ENCODE measurements around the gene CTNNA3. TPM values are rescaled to one million over a fixed set of nuclear protein-coding genes. Genes with fewer than 3 reads are reported as not detected.

Gene CTNNA3
- total RNA-seq, 1 experiment from 2014 or later, result not detected

DNA sequence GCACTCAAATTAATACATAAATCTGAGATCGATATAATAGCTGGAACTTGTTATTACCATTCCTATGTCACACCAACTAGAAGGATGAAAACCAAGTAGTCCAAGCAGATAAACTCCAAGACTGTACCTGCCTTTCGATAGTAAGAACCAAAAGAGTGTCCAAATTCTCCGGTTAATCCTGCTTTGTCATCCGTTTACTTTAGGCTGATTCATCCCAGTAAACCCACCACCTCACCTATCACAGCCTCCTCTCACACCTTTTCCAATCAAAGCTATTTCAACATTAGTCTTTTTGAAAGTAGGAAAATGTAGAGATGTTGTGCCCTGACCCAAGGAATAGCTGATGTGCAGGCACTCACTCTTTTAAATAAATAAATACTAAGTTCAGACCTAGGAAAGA is 177.2 kb downstream of the CTNNA3 start:
- intact Hi-C loops (cut with micrococcal nuclease; ENCODE audit: unreplicated experiment), result no loop called here

DNA sequence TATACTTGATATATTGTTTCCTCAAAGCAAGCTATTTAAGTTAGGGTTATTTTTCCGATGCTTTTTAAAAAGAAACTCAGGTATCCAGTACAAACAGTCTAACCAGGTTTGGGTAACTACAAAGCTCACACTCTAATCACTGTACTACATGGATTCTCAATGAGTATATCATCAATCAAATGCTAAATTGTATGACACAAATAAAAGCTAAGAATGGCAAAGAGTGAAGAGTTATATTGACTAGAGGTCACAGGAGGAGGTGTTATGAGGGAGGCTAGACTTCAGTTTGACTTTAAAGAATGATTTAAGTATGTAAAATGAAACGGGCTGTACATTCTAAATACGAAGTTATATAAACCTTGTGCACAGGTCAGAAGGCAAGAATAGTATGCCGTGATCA is 178.0 kb downstream of the CTNNA3 start:
- intact Hi-C loops (cut with micrococcal nuclease; ENCODE audit: unreplicated experiment), result no loop called here
- Mint-ChIP-seq H3K4me1 (ENCODE audit: low read depth, unreplicated experiment) (no peaks in the 10 kb centered on the region), H3K36me3 (ENCODE audit: insufficient read depth, unreplicated experiment) (no peaks in the 10 kb centered on the region), H3K27ac (ENCODE audit: unreplicated experiment) (no peak overlapping the region), H3K9me3 (ENCODE audit: low read depth, unreplicated experiment) (no peaks in the 10 kb centered on the region), H3K4me3 (ENCODE audit: low read depth, unreplicated experiment) (no peak overlapping the region), H3K27me3 (ENCODE audit: unreplicated experiment) (peaks cover 10% of the 10 kb centered on the region)
- TF ChIP-seq, protein P1, sequence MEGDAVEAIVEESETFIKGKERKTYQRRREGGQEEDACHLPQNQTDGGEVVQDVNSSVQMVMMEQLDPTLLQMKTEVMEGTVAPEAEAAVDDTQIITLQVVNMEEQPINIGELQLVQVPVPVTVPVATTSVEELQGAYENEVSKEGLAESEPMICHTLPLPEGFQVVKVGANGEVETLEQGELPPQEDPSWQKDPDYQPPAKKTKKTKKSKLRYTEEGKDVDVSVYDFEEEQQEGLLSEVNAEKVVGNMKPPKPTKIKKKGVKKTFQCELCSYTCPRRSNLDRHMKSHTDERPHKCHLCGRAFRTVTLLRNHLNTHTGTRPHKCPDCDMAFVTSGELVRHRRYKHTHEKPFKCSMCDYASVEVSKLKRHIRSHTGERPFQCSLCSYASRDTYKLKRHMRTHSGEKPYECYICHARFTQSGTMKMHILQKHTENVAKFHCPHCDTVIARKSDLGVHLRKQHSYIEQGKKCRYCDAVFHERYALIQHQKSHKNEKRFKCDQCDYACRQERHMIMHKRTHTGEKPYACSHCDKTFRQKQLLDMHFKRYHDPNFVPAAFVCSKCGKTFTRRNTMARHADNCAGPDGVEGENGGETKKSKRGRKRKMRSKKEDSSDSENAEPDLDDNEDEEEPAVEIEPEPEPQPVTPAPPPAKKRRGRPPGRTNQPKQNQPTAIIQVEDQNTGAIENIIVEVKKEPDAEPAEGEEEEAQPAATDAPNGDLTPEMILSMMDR (IDR thresholded peaks at IDR 0.05; ENCODE audit: unreplicated experiment), result no peak
- no TSS peak for BruUV-seq (replicated peaks)
- DNase-seq, result no peak
- CTCF ChIA-PET, result interaction anchor here (1.0 kb wide), 1 partner anchor 13 kb away, joined by 3 read pairs; no protein-coding TSS in a partner anchor

More for the DNA sequence above, 177.2 kb downstream of the CTNNA3 start:
- Mint-ChIP-seq H3K27ac (ENCODE audit: unreplicated experiment) (no peak overlapping the region), H3K4me1 (ENCODE audit: low read depth, unreplicated experiment) (no peaks in the 10 kb centered on the region), H3K4me3 (ENCODE audit: low read depth, unreplicated experiment) (no peak overlapping the region), H3K36me3 (ENCODE audit: insufficient read depth, unreplicated experiment) (no peaks in the 10 kb centered on the region), H3K9me3 (ENCODE audit: low read depth, unreplicated experiment) (no peaks in the 10 kb centered on the region), H3K27me3 (ENCODE audit: unreplicated experiment) (peaks cover 10% of the 10 kb centered on the region)
- DNase-seq, result no peak
- CTCF ChIA-PET, result no interaction called here
- no TSS peak for BruUV-seq (replicated peaks)
- TF ChIP-seq, protein P1 (IDR thresholded peaks at IDR 0.05; ENCODE audit: unreplicated experiment), result no peak

DNA sequence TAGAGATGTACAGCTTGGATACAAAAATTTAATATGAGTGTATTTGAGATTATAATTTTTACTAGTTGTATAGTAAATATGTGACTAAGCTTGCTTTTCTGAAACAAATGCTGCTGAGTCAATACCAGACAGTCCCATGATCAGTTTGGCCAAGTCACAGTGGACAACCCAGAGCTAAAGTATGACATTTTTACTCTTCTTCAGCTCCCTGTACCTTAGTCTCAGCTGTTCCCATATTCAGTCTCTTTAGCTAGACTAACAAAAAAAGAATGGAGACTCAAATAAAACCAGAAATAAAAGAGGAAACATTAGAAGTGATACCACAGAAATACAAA is 189.3 kb downstream of the CTNNA3 start:
- TF ChIP-seq, protein P1 (IDR thresholded peaks at IDR 0.05; ENCODE audit: unreplicated experiment), result no peak
- no TSS peak for BruUV-seq (replicated peaks)
- Mint-ChIP-seq H3K27me3 (ENCODE audit: unreplicated experiment) (peaks cover 7% of the 10 kb centered on the region), H3K36me3 (ENCODE audit: insufficient read depth, unreplicated experiment) (no peaks in the 10 kb centered on the region), H3K4me3 (ENCODE audit: low read depth, unreplicated experiment) (no peak overlapping the region), H3K9me3 (ENCODE audit: low read depth, unreplicated experiment) (no peaks in the 10 kb centered on the region), H3K4me1 (ENCODE audit: low read depth, unreplicated experiment) (peaks cover 8% of the 10 kb centered on the region), H3K27ac (ENCODE audit: unreplicated experiment) (no peak overlapping the region)
- intact Hi-C loops (cut with micrococcal nuclease; ENCODE audit: unreplicated experiment), result no loop called here
- DNase-seq, result no peak
- CTCF ChIA-PET, result interaction anchor here (0.7 kb wide), 1 partner anchor 14 kb away, joined by 3 read pairs; no protein-coding TSS in a partner anchor

- no peak for DNase-seq
- H3K27me3 Mint-ChIP-seq (ENCODE audit: unreplicated experiment), result peaks cover 12% of the 10 kb centered on the region
- peaks cover 8% of the 10 kb centered on the region for H3K4me1 Mint-ChIP-seq (ENCODE audit: low read depth, unreplicated experiment)
- intact Hi-C loops (cut with micrococcal nuclease; ENCODE audit: unreplicated experiment), result no loop called here
- no peak overlapping the region for H3K4me3 Mint-ChIP-seq (ENCODE audit: low read depth, unreplicated experiment)
- no peak overlapping the region for H3K27ac Mint-ChIP-seq (ENCODE audit: unreplicated experiment)
- TF ChIP-seq, protein P1 (IDR thresholded peaks at IDR 0.05; ENCODE audit: unreplicated experiment), result no peak
- CTCF ChIA-PET, result interaction anchor here (0.7 kb wide), 1 partner anchor 15 kb away, joined by 3 read pairs; no protein-coding TSS in a partner anchor
- BruUV-seq (replicated peaks), result no TSS peak
- H3K36me3 Mint-ChIP-seq (ENCODE audit: insufficient read depth, unreplicated experiment), result no peaks in the 10 kb centered on the region
- H3K9me3 Mint-ChIP-seq (ENCODE audit: low read depth, unreplicated experiment), result no peaks in the 10 kb centered on the region
Observed at GRCh38 chr10:67506083-67506756, 189.8 kb downstream of the CTNNA3 start.
